Glomerular visceral epithelial cell (primary cell): ENCODE measurements around the gene TMEM8B.
"Not testable (repeated sequence)": the region's sequence is repeated elsewhere in the genome, so short reads cannot be mapped to it uniquely, and the experiment has no call there.

Experiments used
- DNase-seq: peaks from one replicate; pipeline ENCODE4 v3.0.0-alpha.2; 2016; ENCODE audit errors: extremely low spot score

TMEM8B gene

GRCh38 chr9:35906923-35907699 lies 78.1 kb downstream of the TMEM8B start:
- DNase-seq = peak; percentile 69

GRCh38 chr9:35907711-35908503 lies 78.9 kb downstream of the TMEM8B start:
- peak; percentile 92 for DNase-seq

- DNase-seq = peak; percentile 75
Measured at GRCh38 chr9:35908504-35909125, 79.6 kb downstream of the TMEM8B start.

- no peak for DNase-seq
Measured at GRCh38 chr9:35909274-35909673, 80.2 kb downstream of the TMEM8B start, which contains the start of gene SPAAR. Gene SPAAR (plus strand): TSS chr9:35909490. CDS start chr9:35910464, 974 bp downstream.

GRCh38 chr9:35909687-35910612 lies 80.9 kb downstream of the TMEM8B start:
- DNase-seq = no peak

GRCh38 chr9:35910613-35911359 lies 81.8 kb downstream of the TMEM8B start:
- peak; percentile 78 for DNase-seq

GRCh38 chr9:35911690-35912089 lies 82.7 kb downstream of the TMEM8B start:
- no peak for DNase-seq

- no peak for DNase-seq
Measured at GRCh38 chr9:35912791-35913400, 83.9 kb downstream of the TMEM8B start.

- DNase-seq = not testable (repeated sequence)
Measured at GRCh38 chr9:35913429-35913828, 84.4 kb downstream of the TMEM8B start.

- no peak for DNase-seq
Measured at GRCh38 chr9:35914301-35914807, 85.3 kb downstream of the TMEM8B start.
